ENCODE measurements around the gene TENM4.

Gene TENM4

DNA sequence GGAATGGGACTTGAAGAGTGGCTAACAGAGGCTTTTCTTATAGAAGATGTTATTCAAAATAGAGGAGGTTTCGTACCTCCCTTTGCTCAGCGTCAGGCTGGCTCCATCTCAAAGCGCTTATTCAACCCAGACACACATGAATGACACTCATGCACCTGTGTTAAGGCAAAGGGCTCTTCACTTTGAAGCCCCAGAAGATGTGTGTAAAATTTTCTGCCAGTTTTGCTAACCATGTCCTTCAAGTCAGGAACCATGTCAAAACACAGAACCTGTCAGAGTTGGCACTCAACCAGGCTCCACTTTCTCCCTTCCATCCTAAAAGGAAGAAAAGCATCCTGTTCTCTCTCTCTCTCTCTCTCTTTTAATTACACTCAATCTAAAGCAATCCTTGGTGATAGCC lies 513.3 kb downstream of the TENM4 start:
- no peak overlapping the region for H3K4me3 ChIP-seq (ENCODE audit: low read depth, low read length)

DNA sequence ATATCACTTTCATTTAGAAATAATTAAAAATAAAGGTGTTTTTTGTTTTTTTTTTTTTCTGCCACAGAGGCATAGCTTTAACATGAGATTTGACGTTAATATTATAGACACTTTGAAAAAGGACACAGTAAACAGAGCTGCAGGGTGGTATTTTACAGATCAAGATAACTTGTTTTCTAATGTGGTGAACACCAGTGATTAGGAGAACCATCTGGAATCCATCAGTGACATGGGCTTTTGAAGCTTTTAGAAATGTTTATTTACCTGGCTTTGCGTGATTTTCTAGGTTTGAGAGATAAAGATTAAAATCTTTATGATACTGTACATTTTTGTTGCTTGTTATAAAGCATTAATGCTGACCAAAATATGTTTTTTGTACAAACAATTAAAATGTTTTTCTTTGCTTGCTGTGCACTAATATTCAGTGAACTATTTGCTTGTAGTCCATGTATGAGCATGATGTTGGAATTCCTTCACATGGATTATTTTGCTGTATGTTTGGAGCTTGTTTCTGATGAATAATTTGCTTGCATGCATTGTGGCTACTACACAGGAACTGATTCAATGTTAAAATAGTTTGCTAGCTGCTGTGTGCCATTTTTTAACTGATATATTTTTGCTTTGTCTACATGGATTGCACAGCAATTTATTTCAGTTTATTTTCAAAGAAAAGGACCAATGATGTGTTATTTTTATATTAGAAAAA lies 514.0 kb downstream of the TENM4 start:
- H3K4me3 ChIP-seq (ENCODE audit: low read depth, low read length), result no peak overlapping the region

DNA sequence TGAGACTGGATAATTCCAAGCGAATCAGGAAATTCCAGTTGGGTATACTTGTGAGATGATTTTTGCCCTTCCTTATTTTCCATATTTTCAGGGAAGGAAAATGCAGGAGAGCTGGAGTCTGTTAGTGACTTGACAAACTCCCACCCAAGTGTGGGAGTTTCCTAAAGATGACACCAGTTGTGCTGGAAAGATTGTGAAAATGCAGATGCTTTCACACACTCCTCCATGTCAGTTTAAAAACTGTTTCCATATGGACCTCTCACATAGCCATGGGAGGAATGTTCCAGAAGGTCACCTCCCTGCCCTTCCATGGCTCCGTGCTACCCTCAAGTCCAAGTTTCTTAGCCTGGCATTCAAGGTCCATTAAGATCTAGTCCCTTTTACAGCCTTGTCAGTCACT lies 515.4 kb downstream of the TENM4 start:
- H3K4me3 ChIP-seq (ENCODE audit: low read depth, low read length), result no peak overlapping the region

GRCh38 chr11:78922859-78923625 lies 517.8 kb downstream of the TENM4 start:
- H3K4me3 ChIP-seq (ENCODE audit: low read depth, low read length), result no peak overlapping the region

DNA sequence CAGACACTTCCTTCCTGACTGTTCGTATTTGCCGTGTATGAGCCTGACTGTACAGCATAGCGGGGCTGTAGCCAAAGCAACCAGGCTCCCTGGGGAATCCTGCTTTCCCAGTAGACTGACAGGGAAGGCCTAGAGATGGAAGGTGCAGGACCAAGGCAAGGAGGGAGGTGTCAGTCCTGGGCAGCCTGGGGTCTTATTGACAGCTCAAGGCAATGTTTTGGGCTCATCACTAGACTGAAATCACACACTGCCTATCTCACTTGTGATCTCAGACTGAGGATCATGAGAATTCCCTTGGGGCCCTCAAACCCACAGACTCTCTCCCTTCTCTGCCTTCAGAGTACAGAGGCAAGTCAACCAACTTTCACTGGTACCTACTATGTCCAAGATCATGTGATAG lies 519.3 kb downstream of the TENM4 start:
- H3K4me3 ChIP-seq (ENCODE audit: low read depth, low read length), result no peak overlapping the region

DNA sequence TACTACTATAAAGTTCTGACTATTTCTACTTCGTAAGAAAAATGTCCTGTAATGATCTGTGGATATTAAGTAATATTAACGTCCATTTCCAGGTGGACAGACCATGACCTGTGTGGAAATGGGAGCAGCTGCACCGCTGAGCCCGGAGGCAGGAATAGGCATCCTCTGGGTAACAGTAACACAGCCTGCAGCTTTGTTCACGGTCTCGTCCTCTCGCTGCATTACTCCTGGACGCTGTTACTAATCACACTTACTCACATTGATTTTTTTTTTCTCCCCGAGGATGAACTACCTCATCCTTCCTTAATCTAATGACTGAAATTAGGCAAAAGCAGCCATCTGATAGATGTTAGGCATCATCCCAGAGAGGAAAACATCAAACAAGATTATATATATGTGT lies 520.5 kb downstream of the TENM4 start:
- no peak overlapping the region for H3K4me3 ChIP-seq (ENCODE audit: low read depth, low read length)

DNA sequence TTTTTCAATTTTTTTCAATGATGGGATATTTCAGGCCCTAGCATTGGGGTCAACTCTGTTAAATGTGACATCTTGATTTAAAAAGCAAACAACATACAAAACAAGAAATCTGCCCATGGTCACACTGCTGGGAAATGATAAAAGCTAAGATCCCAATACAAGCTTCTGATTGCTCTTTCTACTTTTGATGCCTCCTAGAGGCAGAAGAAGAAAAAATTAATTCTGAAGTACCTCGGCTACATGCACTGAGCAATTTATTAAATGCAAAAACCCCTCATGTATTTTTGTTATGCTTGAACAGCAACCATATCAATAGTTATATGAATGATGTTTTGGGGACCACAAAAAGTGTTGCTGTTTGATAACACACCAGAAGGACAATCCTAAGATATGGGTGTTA lies 524.1 kb downstream of the TENM4 start:
- H3K4me3 ChIP-seq (ENCODE audit: low read depth, low read length), result no peak overlapping the region

GRCh38 chr11:78914503-78914902 lies 526.3 kb downstream of the TENM4 start:
- no peak overlapping the region for H3K4me3 ChIP-seq (ENCODE audit: low read depth, low read length)

GRCh38 chr11:78912778-78913177 lies 528.1 kb downstream of the TENM4 start:
- H3K4me3 ChIP-seq (ENCODE audit: low read depth, low read length), result no peak overlapping the region

- no peak overlapping the region for H3K4me3 ChIP-seq (ENCODE audit: low read depth, low read length)
These were observed 530.5 kb downstream of the TENM4 start for GRCh38 chr11:78910322-78910721.

DNA sequence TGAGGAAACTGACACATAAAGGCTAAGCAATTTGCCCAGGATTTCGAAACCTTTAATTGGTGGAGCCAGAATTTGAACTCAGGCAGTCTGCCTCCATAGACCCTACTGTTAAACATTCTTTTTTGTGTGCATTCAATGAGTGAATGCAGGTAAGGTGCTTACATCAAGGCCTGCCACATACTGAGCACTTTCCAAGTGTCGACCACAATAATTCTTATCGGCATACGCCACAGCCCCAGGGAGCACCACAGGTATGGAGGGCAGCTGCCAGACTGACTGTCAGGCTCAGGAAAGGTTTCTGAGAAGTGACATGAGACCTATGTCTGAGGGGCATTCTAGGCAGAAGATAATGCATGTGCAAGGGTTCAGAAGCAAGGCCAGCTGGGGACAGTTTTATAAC lies 531.4 kb downstream of the TENM4 start:
- no peak overlapping the region for H3K4me3 ChIP-seq (ENCODE audit: low read depth, low read length)

GRCh38 chr11:78907636-78908035 lies 533.2 kb downstream of the TENM4 start:
- no peak overlapping the region for H3K4me3 ChIP-seq (ENCODE audit: low read depth, low read length)

GRCh38 chr11:78906566-78906965 lies 534.3 kb downstream of the TENM4 start:
- no peak overlapping the region for H3K4me3 ChIP-seq (ENCODE audit: low read depth, low read length)

GRCh38 chr11:78905756-78906155 lies 535.1 kb downstream of the TENM4 start:
- no peak overlapping the region for H3K4me3 ChIP-seq (ENCODE audit: low read depth, low read length)

DNA sequence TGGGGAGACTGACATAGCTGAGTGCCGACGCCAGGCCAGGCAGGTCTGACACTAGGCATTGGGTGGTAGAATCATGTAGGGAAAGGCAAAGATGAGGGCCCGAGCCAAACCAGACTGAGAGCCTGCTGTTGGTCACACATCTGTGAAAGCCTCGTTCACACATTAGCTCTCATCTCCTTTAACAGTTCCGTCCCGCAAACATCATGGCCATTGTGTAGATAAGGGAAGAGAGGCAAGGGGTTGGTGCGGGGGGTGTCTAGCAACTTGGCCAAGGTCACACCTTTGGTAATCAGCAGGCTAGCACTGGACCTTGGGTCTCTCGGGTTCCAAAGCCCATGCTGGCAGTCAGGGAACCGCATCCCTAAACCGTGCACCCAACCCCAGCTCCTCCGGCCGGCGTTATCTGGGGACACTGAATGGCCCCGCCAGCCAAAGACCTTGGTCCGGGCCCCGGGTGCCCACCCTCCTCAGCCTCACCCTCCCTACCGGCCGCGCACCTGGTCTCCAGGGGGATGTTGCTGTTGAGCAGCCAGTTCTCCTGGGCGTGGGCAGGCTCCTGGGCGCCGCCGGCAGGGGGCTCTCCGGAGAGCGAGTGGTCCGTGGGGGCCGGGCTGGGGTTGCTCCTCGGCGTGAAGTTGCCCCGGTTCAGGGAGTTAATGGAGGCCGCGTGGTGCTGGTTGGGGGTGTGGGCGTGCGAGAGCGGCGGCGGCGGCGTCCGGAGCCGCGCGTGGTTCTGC lies 537.9 kb downstream of the TENM4 start:
- H3K4me3 ChIP-seq (ENCODE audit: low read depth, low read length), result no peak overlapping the region

DNA sequence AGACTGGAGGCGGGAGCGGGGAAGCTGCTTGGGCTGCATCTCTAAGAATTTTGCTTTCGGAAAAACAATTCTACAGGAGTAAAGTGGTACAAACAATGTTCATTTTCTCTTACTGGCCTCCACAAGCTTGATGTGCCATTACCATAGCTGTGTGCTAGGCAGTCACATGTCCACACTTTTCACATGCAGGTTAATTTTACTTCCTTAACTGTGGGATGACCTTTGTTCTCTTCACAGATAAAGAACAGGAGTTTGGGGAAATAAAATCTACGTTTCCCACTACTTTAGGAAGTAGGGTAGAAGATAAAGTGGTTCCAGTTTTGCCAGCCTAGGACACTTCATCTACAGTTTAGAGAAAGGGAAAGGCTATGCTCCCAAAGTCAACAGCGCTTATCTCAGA lies 539.0 kb downstream of the TENM4 start:
- no peak overlapping the region for H3K4me3 ChIP-seq (ENCODE audit: low read depth, low read length)

DNA sequence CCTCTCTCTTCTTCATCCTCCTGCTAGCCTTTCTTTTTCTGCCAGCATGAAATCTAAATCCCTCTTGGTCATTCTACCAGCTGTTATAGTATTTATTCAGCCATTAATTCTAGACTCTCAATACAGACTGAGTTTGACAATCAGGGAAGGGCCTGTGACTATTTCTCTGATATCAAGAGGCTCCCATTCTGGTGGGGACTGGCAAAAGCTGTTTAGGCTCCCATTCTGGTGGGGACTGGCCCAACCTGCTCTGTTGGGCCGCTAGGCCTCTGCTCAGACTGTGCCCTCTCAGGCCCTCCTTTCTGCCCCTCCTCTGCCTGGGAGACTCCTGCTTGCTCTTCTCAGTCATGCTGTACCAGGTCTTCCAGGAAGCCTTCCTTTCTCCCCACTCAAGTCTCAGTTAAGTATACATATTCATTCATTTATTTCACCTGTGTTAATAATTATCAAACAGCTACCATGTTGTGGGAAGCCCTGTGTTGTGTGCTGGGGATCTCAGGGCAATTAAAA lies 542.5 kb downstream of the TENM4 start:
- no peak overlapping the region for H3K4me3 ChIP-seq (ENCODE audit: low read depth, low read length)

- no peak overlapping the region for H3K4me3 ChIP-seq (ENCODE audit: low read depth, low read length)
These were observed 546.8 kb downstream of the TENM4 start for GRCh38 chr11:78893996-78894395.

DNA sequence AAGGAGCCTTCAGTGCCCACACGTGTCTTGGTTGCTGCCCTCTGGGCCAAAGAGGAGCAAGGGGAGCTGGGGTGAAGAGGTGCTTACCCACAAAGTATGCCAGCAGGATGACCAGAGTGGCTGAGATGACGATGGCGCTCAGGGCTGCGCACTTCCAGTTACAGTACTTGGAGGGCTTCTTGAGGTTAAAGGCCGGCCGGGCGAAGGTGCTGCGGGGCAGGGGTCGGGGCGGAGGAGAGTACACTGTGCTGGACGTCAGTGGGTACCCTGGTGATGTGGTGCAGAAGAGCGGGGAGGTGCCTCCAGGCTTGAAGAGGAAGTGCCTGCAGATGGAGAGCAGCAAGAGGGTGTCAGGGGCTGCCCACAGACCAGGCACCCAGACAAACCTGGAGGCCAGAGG lies 551.1 kb downstream of the TENM4 start:
- no peak overlapping the region for H3K4me3 ChIP-seq (ENCODE audit: low read depth, low read length)

DNA sequence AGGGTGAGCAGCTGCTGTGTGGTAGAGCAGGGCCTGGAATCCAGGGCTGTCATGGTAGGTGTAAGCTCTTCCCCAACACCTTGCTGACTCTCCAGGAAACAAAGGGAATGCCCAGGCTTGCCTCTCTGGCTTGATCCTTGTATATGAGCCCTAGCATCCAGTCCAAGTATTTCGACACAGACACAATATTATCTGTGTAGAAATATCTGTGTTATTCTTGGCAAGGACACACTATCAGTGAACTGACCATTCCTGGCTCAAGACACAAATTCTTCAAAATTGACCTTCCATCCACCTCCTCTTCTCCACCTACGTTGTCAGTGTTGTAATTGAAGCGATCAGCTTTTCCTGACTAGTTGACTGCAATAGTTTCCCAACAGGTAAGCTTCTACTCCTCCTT lies 554.2 kb downstream of the TENM4 start:
- no peak overlapping the region for H3K4me3 ChIP-seq (ENCODE audit: low read depth, low read length)

DNA sequence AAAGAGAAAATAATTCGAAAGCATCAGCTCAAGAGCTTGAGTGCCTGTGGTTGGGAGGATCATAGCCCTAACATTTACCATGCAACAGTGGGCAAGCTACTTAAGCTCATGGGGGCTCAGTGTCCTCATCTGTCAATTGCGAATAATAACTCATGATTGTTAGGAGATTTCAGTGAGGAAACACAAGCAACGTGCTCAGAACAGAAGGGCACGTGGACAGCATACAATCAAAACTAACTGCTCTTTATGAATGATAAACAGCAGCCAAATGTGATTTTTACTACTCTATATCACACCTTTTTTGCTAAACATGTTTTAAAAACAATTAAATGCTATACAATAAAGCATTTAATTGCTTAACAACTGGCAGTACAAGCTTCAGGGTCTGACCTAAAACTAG lies 556.1 kb downstream of the TENM4 start:
- H3K4me3 ChIP-seq (ENCODE audit: low read depth, low read length), result no peak overlapping the region

DNA sequence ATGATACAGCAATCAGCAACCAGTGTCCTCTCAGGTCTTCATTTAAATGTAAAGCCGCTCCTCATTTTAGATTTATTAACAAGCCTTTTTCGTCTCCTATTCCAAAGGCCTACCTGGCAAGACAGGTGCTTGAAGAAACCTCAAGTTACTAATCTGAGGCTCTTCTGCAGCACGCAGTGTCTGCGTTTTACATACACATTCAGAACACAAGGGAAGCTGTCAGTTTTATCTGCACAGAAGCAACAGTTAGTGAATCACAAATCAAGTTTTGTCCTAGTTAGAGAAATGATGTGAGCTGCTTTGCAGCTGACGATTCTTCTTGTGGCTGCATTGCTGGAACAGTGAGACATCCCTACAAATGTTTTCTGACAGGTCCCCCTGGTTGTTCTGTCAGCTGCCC lies 557.3 kb downstream of the TENM4 start:
- H3K4me3 ChIP-seq (ENCODE audit: low read depth, low read length), result no peak overlapping the region
